GM12873 (cell line): ENCODE results near the gene SH2D7.
A peak's percentile ranks its signal among the peaks of the same experiment; 100 is the strongest.

Experiments used
- TF ChIP-seq, protein P1 (sequence below): IDR thresholded peaks from 2 replicates; pipeline ENCODE4 v1.5.1; 2012; ENCODE audit warnings: low read depth, mild to moderate bottlenecking, moderate library complexity, low read length, control low read depth; ENCODE audit not compliant: insufficient read depth; ENCODE audit errors: missing control alignments

Gene SH2D7

DNA sequence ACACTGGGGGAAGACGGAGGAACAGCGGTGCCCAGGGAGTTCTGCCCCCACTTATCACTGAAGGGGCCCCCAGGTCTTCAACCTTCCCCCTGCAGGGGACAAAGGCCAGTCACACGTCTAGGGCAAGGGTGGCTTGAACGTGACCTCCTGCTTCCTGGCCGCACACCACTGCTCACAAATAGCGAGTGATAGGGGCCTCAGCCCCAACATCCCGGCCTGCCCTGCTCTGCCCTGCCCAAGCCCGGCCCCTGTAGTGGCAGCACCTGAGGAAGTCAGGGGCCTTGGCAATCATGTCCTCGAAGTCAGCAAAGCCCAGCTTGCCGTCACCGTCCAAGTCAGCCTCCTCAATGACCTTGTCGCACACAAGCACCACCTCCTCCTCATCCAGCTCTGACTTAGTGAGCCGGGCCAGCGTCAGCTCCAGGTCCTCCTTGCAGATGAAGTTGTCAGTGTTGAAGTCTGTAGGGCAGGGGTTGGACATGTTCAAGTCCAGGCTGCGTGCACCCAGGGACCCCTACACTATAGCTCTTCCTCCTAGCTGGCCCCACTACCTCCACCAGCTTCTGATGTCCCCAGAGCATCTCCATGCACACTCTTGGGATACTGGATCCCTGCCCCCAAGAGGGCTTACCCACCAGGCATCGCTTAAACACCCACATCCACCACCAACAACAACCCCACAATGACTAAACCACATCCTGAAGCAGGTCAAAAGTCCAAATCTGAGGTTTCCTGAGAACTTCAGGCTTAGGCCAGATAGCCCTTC, 13.3 kb downstream of the SH2D7 start:
- TF ChIP-seq, protein P1, sequence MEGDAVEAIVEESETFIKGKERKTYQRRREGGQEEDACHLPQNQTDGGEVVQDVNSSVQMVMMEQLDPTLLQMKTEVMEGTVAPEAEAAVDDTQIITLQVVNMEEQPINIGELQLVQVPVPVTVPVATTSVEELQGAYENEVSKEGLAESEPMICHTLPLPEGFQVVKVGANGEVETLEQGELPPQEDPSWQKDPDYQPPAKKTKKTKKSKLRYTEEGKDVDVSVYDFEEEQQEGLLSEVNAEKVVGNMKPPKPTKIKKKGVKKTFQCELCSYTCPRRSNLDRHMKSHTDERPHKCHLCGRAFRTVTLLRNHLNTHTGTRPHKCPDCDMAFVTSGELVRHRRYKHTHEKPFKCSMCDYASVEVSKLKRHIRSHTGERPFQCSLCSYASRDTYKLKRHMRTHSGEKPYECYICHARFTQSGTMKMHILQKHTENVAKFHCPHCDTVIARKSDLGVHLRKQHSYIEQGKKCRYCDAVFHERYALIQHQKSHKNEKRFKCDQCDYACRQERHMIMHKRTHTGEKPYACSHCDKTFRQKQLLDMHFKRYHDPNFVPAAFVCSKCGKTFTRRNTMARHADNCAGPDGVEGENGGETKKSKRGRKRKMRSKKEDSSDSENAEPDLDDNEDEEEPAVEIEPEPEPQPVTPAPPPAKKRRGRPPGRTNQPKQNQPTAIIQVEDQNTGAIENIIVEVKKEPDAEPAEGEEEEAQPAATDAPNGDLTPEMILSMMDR: no peak

DNA sequence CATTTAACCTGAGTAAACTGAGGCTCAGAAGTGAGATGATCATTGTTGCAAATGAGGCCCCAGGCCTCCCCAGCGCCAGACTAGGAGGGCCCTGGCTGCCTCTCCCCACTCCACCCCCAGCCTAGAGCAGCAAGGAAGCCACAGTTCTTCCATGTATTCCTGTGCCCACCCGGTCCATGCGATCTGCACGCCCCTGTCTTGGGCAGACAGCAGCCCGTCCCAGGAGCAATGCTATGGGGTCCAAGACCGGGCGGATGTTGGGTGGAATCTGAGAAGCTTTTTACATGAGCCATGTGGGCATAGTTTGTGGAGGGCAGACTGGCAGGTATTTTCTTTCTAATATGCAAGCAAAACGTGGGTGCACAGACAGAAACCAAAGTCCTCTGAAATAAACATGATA, 15.1 kb downstream of the SH2D7 start:
- TF ChIP-seq, protein P1: no peak

DNA sequence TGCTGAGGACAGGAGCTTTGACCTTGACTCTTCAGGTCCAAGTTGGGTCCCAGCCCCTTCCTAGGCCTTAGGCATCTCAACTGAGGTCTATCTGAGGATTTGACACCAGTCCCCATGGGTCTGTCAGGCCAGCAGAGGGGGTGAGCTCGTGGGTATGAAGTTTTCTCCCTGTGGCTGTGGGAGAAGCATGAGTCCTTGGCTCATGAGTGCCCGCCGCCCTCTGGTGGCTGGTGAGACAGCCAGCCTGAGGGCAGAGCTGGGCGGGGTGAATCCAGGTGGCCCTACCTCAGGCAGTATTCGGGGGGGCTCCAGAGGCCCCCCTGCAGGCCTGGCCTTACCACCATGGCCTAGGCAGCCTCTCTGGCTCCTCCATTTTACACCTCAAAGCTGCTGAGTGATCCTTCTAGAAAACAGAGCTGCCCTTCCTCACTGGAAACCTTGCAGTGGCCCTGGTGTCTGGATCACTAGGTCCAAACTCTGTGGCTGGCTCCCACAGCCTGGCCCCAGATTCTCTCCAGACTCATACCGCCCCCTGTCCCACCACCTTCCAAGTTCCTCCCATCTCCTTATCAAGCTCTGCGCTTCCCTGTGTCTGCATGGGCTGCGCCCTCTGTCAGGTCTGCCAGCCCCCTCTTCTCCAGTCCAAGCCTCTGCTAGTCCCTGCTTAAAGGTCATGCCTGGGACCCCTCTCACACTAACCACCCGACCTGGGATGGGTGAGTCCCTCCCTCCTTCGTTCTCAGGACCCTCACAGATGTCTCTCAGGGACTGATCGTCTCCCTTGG, 16.1 kb downstream of the SH2D7 start:
- TF ChIP-seq, protein P1: peak; percentile 92

DNA sequence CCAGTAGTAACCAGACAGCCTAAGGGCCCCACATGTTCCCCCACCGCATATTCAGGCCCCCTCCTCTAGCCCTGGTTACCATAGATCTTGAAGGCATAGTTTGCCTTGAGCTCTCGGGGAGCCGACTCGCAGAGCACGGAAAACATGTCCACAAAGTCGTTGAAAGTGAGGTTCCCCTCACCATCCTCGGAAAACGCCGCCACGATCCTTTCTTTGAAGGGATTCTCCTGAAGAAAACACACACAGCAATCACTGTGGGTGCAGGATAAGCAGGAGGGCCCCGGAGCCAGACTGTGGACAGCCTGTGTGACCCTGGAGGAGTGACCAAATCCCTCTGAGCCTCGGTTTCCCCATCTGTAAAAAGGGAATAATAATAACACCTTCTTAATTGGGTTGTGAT, 16.8 kb downstream of the SH2D7 start:
- TF ChIP-seq, protein P1: no peak

DNA sequence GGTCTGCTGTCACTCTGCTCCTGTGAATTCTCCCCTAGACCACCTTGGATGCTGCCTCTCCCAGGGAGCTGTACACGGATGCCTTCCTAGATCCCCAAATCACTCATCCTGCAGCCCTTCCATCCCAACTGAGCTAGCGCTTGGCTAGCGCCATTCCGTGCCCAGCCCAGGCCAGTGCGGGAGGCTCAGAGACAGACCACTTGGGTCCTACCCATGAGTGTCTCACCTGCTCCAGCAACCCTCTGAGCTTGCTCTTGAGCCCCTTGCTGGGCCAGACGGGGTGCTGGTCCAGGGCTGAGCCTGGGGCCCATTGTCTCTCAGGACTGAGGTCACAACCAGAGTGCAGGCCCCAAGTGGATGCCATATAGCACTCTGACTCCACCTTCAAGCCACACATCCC, 17.7 kb downstream of the SH2D7 start:
- TF ChIP-seq, protein P1: no peak

DNA sequence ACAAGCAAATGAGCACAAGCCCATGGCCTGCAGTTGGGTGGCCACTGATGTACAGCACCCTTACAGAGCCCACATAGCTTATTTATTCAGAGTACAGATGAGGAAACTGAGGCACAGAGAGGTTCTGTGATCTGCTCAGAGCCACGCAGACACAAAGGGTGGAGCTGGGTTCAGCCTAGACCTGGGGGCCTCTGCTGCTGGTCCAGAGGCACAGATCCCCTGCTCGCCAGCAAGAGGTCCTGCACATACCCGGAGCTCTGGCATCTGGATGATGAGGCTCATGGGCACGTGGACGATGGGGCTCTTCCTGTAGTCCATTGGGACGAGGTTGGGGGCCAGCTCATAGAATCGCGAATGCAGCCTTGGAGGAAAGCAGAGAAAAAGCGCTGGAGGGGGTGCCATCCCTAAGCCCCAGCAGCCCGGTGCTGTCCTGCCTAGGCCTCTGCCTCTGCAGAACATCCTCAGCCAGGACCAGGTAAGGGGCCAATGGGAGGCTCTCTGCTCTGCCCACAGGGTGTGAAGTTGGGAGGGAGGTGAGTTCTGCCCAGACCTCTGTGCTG, 18.6 kb downstream of the SH2D7 start:
- TF ChIP-seq, protein P1: no peak

DNA sequence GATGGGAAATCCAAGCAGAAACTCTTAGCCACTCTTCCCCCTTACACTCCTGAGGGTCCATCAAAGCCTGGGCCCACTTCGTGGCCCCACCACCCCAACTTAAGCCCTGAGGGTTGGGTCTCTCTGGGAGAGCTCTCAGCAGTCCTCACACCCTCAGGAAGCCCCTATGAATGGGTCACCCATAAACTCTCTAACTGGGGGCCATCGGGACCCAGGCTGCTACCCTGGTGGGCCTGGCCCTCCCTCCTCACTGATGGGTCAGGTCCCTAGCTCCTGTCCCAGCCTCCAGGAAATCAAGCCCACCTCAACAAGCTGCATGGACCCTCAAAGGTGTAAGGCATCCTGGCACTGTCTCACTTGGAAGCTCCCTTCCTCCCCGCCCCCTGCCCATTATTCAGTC, 19.4 kb downstream of the SH2D7 start:
- TF ChIP-seq, protein P1: no peak
